A549 treated with Hydrocortisone at 1 μM for 4 hours (cell line): ENCODE data around the gene YPEL5. TPM values are rescaled to one million over a fixed set of nuclear protein-coding genes. Genes with fewer than 3 reads are reported as not detected.

Source experiments
- total RNA-seq: library from RNA; stranded (reverse); fragments of 200-300 nt; extraction: Qiagen RNA extraction; gene quantifications from 5 replicates; pipeline ENCODE4 v1.2.3, GENCODE V29; 2022

Gene YPEL5
- total RNA-seq, result 45.0 to 58.1 TPM (median 55.7 TPM) in 5 replicates

DNA sequence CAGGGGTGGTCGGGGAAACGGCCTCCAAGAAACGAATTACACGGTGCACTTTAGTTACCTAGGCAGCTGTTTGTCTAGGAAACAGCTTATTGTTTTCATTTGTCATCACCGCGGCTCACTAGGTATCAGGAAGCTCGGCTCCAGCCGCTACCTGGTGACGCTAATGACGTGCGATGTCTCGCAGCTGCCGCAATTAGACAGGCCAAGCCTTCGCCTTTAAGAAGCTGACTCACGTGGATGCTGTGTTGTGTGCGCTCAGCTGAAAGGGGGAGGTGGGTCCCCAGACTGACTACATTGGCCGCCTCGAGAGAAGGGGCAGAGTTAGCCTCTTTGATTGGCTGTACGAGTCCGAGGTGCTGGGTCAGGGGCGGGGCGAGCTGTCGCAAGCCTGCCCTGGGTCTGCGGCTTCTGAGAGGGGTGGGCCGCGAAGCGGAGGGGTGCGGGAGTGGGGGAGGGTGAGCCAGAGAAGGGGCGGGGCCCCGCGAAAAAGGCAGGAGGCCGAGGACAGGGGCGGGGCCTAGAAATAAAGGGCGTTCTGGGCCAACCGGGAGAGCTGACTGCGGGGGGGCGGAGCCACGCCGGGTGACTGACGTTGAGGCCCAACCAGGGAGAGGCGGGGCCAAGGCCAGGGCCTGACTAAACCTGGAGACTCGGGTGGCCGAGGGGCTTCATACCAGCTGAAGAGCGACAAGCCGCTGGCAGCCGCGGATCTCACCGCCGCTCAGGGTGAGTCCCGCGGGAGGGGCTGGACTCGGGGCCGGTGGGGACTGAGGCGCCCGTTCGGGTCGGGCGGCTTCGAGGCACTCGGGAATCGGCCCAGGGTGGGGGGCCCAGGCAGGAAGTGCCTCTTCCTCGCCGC lies at the start of gene YPEL5:
Gene YPEL5 (plus strand): TSS at position 671 of the 859 bp plus-strand sequence. CDS start 9,645 bp downstream, outside the sequence.

Other genes with a start within 250 kb of the YPEL5 start
- gene ALK, start 225.4 kb upstream of the YPEL5 start, total RNA-seq, result 0.02 TPM in 1 of 5 replicates, not detected in the others
- gene LBH, start 84.5 kb downstream of the YPEL5 start, total RNA-seq, result 92.6 to 190 TPM (median 140 TPM) in 5 replicates